ENCODE data around the gene CCDC57.
"Not testable (repeated sequence)": the region's sequence is repeated elsewhere in the genome, so short reads cannot be mapped to it uniquely, and the experiment has no call there.

CCDC57 gene

GRCh38 chr17:82151106-82151957, 61.3 kb downstream of the CCDC57 start:
- DNase-seq: no peak

GRCh38 chr17:82149401-82150099, 63.1 kb downstream of the CCDC57 start:
- no peak for DNase-seq

- DNase-seq: no peak
These were observed 63.6 kb downstream of the CCDC57 start for GRCh38 chr17:82148997-82149396.

- DNase-seq: no peak
These were observed 64.6 kb downstream of the CCDC57 start for GRCh38 chr17:82148011-82148410.

- DNase-seq: no peak
These were observed 65.7 kb downstream of the CCDC57 start for GRCh38 chr17:82146663-82147654.

- DNase-seq: no peak
These were observed 67.0 kb downstream of the CCDC57 start for GRCh38 chr17:82145550-82146155.

- no peak for DNase-seq
These were observed 69.3 kb downstream of the CCDC57 start for GRCh38 chr17:82143333-82143732.

GRCh38 chr17:82139961-82140360, 72.7 kb downstream of the CCDC57 start:
- not testable (repeated sequence) for DNase-seq

- no peak for DNase-seq
These were observed 74.1 kb downstream of the CCDC57 start for GRCh38 chr17:82138511-82138992.

- DNase-seq: no peak
These were observed 78.5 kb downstream of the CCDC57 start for GRCh38 chr17:82134101-82134500.

- not testable (repeated sequence) for DNase-seq
These were observed 79.3 kb downstream of the CCDC57 start for GRCh38 chr17:82133166-82133953.

- no peak for DNase-seq
These were observed 83.5 kb downstream of the CCDC57 start for GRCh38 chr17:82129095-82129494.

- no peak for DNase-seq
These were observed 84.4 kb downstream of the CCDC57 start for GRCh38 chr17:82128287-82128686.

GRCh38 chr17:82127704-82128103, 84.9 kb downstream of the CCDC57 start:
- DNase-seq: no peak

- no peak for DNase-seq
These were observed 85.4 kb downstream of the CCDC57 start for GRCh38 chr17:82127315-82127595.

GRCh38 chr17:82126556-82127314, 85.9 kb downstream of the CCDC57 start:
- no peak for DNase-seq

- no peak for DNase-seq
These were observed 88.5 kb downstream of the CCDC57 start for GRCh38 chr17:82124101-82124500.

- DNase-seq: no peak
These were observed 90.7 kb downstream of the CCDC57 start for GRCh38 chr17:82121660-82122629.

GRCh38 chr17:82121246-82121645, 91.4 kb downstream of the CCDC57 start:
- no peak for DNase-seq

- DNase-seq: no peak
These were observed 92.5 kb downstream of the CCDC57 start for GRCh38 chr17:82120148-82120547.

Data from KG1 (cell line).